Endodermal cell (in vitro differentiated cells): Measurements from ENCODE around the gene PTPN20. TPM values are rescaled to one million over a fixed set of nuclear protein-coding genes. Genes with fewer than 3 reads are reported as not detected.

Experiments
- DNase-seq: peaks from one replicate; pipeline ENCODE4 v3.0.0-alpha.2; 2017
- H3K27ac ChIP-seq: 2 replicates; pipeline ENCODE4 v1.5.1; 2013; ENCODE audit warnings: mild to moderate bottlenecking, low read depth, low read length, moderate library complexity
- H3K27me3 ChIP-seq: 2 replicates; pipeline ENCODE4 v1.6.1; 2013; ENCODE audit warnings: mild to moderate bottlenecking, low read length, moderate library complexity; ENCODE audit not compliant: insufficient read depth, control insufficient read depth, poor library complexity, severe bottlenecking
- H3K36me3 ChIP-seq: 2 replicates; pipeline ENCODE4 v1.7.0; 2013; ENCODE audit warnings: mild to moderate bottlenecking, low read length, moderate library complexity; ENCODE audit not compliant: control insufficient read depth, insufficient read depth
- H3K4me1 ChIP-seq: one replicate; pipeline ENCODE4 v1.7.0; 2013; ENCODE audit warnings: low read length; ENCODE audit not compliant: control insufficient read depth, insufficient read depth
- H3K4me3 ChIP-seq: 2 replicates; pipeline ENCODE4 v1.5.1; 2013; ENCODE audit warnings: mild to moderate bottlenecking, low read length, moderate library complexity
- H3K9ac ChIP-seq: 2 replicates; pipeline ENCODE4 v1.6.1; 2013; ENCODE audit warnings: mild to moderate bottlenecking, low read length, moderate library complexity; ENCODE audit not compliant: poor library complexity, severe bottlenecking; ENCODE audit errors: extremely low read depth
- H3K9me3 ChIP-seq: 2 replicates; pipeline ENCODE4 v1.6.1; 2013; ENCODE audit warnings: mild to moderate bottlenecking, low read length, moderate library complexity; ENCODE audit not compliant: control insufficient read depth
- H3K27ac Mint-ChIP-seq: 2 replicates; pipeline ENCODE4 v1.8.0; 2020; ENCODE audit warnings: mixed read lengths
- H3K27me3 Mint-ChIP-seq: 2 replicates; pipeline ENCODE4 v1.8.0; 2021; ENCODE audit warnings: mild to moderate bottlenecking, mixed read lengths; ENCODE audit not compliant: insufficient read depth
- H3K36me3 Mint-ChIP-seq: 2 replicates; pipeline ENCODE4 v1.8.0; 2020; ENCODE audit warnings: low read depth, mixed read lengths
- H3K4me1 Mint-ChIP-seq: 2 replicates; pipeline ENCODE4 v1.8.0; 2020; ENCODE audit warnings: mixed read lengths
- H3K4me3 Mint-ChIP-seq: 2 replicates; pipeline ENCODE4 v1.8.0; 2020; ENCODE audit warnings: mild to moderate bottlenecking, moderate library complexity, mixed read lengths
- H3K9me3 Mint-ChIP-seq: 2 replicates; pipeline ENCODE4 v1.8.0; 2020; ENCODE audit warnings: mild to moderate bottlenecking, mixed read lengths
- CTCF ChIP-seq: fragments of 200-600 bp; sonication (generic); conservative IDR thresholded peaks from 2 replicates; pipeline ENCODE4 v1.5.0; 2021; ENCODE audit warnings: antibody characterized with exemption, mild to moderate bottlenecking
- WGBS, 2 experiments: methylation state at CpG; one replicate each; pipeline versions ENCODE4 v1.1.5 to v1.1.7; 2013; ENCODE audit warnings: missing lambda C conversion rate in 2 of 2, mixed read lengths in 1 of 2; ENCODE audit not compliant: insufficient coverage in 1 of 2, insufficient read length in 1 of 2; 5-methylcytosine and 5-hydroxymethylcytosine counted together
- total RNA-seq, 2 donors: library from RNA; stranded (reverse); fragmentation: NEBNext Ultra II Directional in 1 of 2; extraction: Animal tissue kit (Norgen Biotek cat#: 25700) in 1 of 2; gene quantifications; 2 replicates in 1 of 2; 3 replicates in 1 of 2; pipeline ENCODE4 v1.2.1, GENCODE V29; 2021

PTPN20 gene
- total RNA-seq, 2 donors from 2014 or later: 0.53 TPM; not detected in 1

- Histone ChIP-seq H3K27me3 (no peaks in the 10 kb centered on the region), H3K27ac (no peak overlapping the region), H3K9ac (no peak overlapping the region), H3K36me3 (no peaks in the 10 kb centered on the region), H3K4me1 (no peaks in the 10 kb centered on the region), H3K4me3 (no peak overlapping the region), H3K9me3 (no peaks in the 10 kb centered on the region)
- DNase-seq: no peak
- no peaks in the 10 kb centered on the region for H3K9me3 Mint-ChIP-seq
- H3K27me3 Mint-ChIP-seq: no peaks in the 10 kb centered on the region
- H3K36me3 Mint-ChIP-seq: no peaks in the 10 kb centered on the region
- H3K4me3 Mint-ChIP-seq: no peak overlapping the region
- H3K27ac Mint-ChIP-seq: no peak overlapping the region
- no peak for TF ChIP-seq CTCF
- 91 to 97% methylated on average over 6 to 9 of the region's 9 CpGs for WGBS, 2 experiments
- H3K4me1 Mint-ChIP-seq: no peaks in the 10 kb centered on the region
These were observed 128.8 kb downstream of the PTPN20 start for GRCh38 chr10:47040041-47040491.

GRCh38 chr10:47040681-47041080 lies 129.5 kb downstream of the PTPN20 start:
- no peaks in the 10 kb centered on the region for H3K4me1 Mint-ChIP-seq
- DNase-seq: no peak
- 80 to 92% methylated on average over 2 to 4 of the region's 4 CpGs for WGBS, 2 experiments

GRCh38 chr10:47041396-47042198 lies 130.4 kb downstream of the PTPN20 start:
- H3K36me3 Mint-ChIP-seq: no peaks in the 10 kb centered on the region
- Histone ChIP-seq H3K4me1 (no peaks in the 10 kb centered on the region), H3K4me3 (no peak overlapping the region), H3K9me3 (no peaks in the 10 kb centered on the region), H3K36me3 (no peaks in the 10 kb centered on the region), H3K27me3 (no peaks in the 10 kb centered on the region), H3K9ac (no peak overlapping the region), H3K27ac (no peak overlapping the region)
- WGBS, 2 experiments: 89 to 100% methylated on average over 3 to 4 of the region's 4 CpGs
- TF ChIP-seq CTCF: no peak
- no peak overlapping the region for H3K4me3 Mint-ChIP-seq
- DNase-seq: no peak
- no peak overlapping the region for H3K27ac Mint-ChIP-seq
- H3K9me3 Mint-ChIP-seq: no peaks in the 10 kb centered on the region
- no peaks in the 10 kb centered on the region for H3K4me1 Mint-ChIP-seq
- H3K27me3 Mint-ChIP-seq: no peaks in the 10 kb centered on the region

More at GRCh38 chr10:47040681-47041080, 129.5 kb downstream of the PTPN20 start:
- H3K36me3 ChIP-seq: no peaks in the 10 kb centered on the region
- no peaks in the 10 kb centered on the region for H3K27me3 ChIP-seq
- H3K9me3 Mint-ChIP-seq: no peaks in the 10 kb centered on the region
- H3K9me3 ChIP-seq: no peaks in the 10 kb centered on the region
- H3K36me3 Mint-ChIP-seq: no peaks in the 10 kb centered on the region
- H3K4me3 Mint-ChIP-seq: no peak overlapping the region
- no peaks in the 10 kb centered on the region for H3K27me3 Mint-ChIP-seq
- no peak overlapping the region for H3K27ac ChIP-seq
- no peak overlapping the region for H3K4me3 ChIP-seq
- H3K27ac Mint-ChIP-seq: no peak overlapping the region
- no peaks in the 10 kb centered on the region for H3K4me1 ChIP-seq
- H3K9ac ChIP-seq: no peak overlapping the region
- TF ChIP-seq CTCF: no peak
